HCT116 (cell line): ENCODE measurements around the gene MLEC. TPM values are rescaled to one million over a fixed set of nuclear protein-coding genes. Genes with fewer than 3 reads are reported as not detected.

Source experiments
- ATAC-seq: fragments of 200-7000 bp; cut with Tn5 transposase; 2 replicates; pipeline ENCODE4 v1.9.1; 2020; ENCODE audit warnings: mild to moderate bottlenecking, moderate library complexity
- BruUV-seq: library from RNA; stranded (reverse); fragments of 400-500 nt; replicated peaks from 2 replicates; lab custom pipeline; 2021; lab: Mats Ljungman, UMichigan
- CTCF ChIA-PET: fragments of 300-600 bp; sonication (Branson Sonifier 250); formaldehyde crosslinking; loops from one replicate; lab custom pipeline; 2021; ENCODE audit warnings: antibody characterized with exemption; lab: Charles Lee
- POLR2A ChIA-PET: fragments of 300-600, 350-600 bp; sonication (Branson Sonifier 250); formaldehyde crosslinking; loops from one replicate; lab custom pipeline; 2021; ENCODE audit warnings: antibody characterized with exemption; lab: Charles Lee
- RAD21 ChIA-PET, 2 experiments: fragments of 300-600 bp; sonication (Branson Sonifier 250); formaldehyde crosslinking; loops; one replicate each; lab custom pipeline; 2023; ENCODE audit warnings: low total read pairs in 2 of 2; ENCODE audit not compliant: uncharacterized antibody in 2 of 2, unreplicated experiment in 2 of 2, low non-redundant PET in 1 of 2; lab: Charles Lee
- DNase-seq: peaks from one replicate; pipeline ENCODE4 v3.0.0-alpha.2; 2010; ENCODE audit warnings: low read depth, low spot score
- H2AFZ ChIP-seq: fragments of 200-600 bp; shearing (Covaris generic), sonication (generic); 2 replicates; pipeline ENCODE4 v1.6.1; 2017; ENCODE audit warnings: low read depth, mixed run types, mixed read lengths, antibody characterized with exemption, low read length; ENCODE audit not compliant: poor library complexity, severe bottlenecking
- H3K27ac ChIP-seq: 2 replicates; pipeline ENCODE4 v1.5.1; 2012; ENCODE audit warnings: low read depth, low read length
- H3K27me3 ChIP-seq: fragments of 200-600 bp; sonication (generic); 2 replicates; pipeline ENCODE4 v1.6.1; 2016; ENCODE audit warnings: mixed run types, low read length, mixed read lengths; ENCODE audit not compliant: insufficient read depth
- H3K36me3 ChIP-seq, 2 experiments: fragments of 200-500 bp in 1 of 2; fragments of 200-600 bp in 1 of 2; sonication (Bioruptor generic) in 1 of 2; sonication (generic) in 1 of 2; 2 replicates each; pipeline versions ENCODE4 v1.5.1 to v1.6.1; 2014 to 2016; ENCODE audit warnings: low read length in 2 of 2, inconsistent platforms in 1 of 2, mixed read lengths in 1 of 2, mixed run types in 1 of 2; ENCODE audit not compliant: insufficient read depth in 2 of 2, control insufficient read depth in 1 of 2
- H3K4me1 ChIP-seq, 2 experiments: fragments of 200-600 bp in 1 of 2; sonication (generic) in 1 of 2; 2 replicates each; pipeline versions ENCODE4 v1.5.1 to v1.6.1; 2012 to 2017; ENCODE audit warnings: low read length in 2 of 2, inconsistent platforms in 1 of 2, mild to moderate bottlenecking in 1 of 2, mixed read lengths in 1 of 2, mixed run types in 1 of 2, moderate library complexity in 1 of 2; ENCODE audit not compliant: insufficient read depth in 2 of 2, control insufficient read depth in 1 of 2
- H3K4me2 ChIP-seq: fragments of 200-600 bp; sonication (generic); 2 replicates; pipeline ENCODE4 v1.6.1; 2017; ENCODE audit warnings: mixed run types, low read length, mixed read lengths
- H3K4me3 ChIP-seq, 2 experiments: fragments of 200-600 bp in 1 of 2; sonication (generic) in 1 of 2; replicated peaks in 1 of 2; 2 replicates each; pipeline ENCODE4 v1.5.1; 2011 to 2016; ENCODE audit warnings: low read length in 2 of 2, control low read depth in 1 of 2, low read depth in 1 of 2, mild to moderate bottlenecking in 1 of 2, mixed read lengths in 1 of 2, mixed run types in 1 of 2
- H3K79me2 ChIP-seq: fragments of 200-600 bp; sonication (generic); 2 replicates; pipeline ENCODE4 v1.6.1; 2017; ENCODE audit warnings: mild to moderate bottlenecking, mixed run types, low read length, moderate library complexity, mixed read lengths; ENCODE audit not compliant: insufficient read depth
- H3K9ac ChIP-seq: fragments of 200-600 bp; sonication (generic); 2 replicates; pipeline ENCODE4 v1.6.1; 2016; ENCODE audit warnings: low read length, mixed read lengths
- H3K9me2 ChIP-seq: fragments of 200-600 bp; sonication (generic), shearing (Covaris generic); 2 replicates; pipeline ENCODE4 v1.6.1; 2017; ENCODE audit warnings: mixed run types, mild to moderate bottlenecking, moderate library complexity; ENCODE audit not compliant: insufficient read depth
- H3K9me3 ChIP-seq, 2 experiments: fragments of 200-500 bp in 1 of 2; fragments of 200-600 bp in 1 of 2; sonication (Bioruptor generic) in 1 of 2; sonication (generic) in 1 of 2; 2 replicates each; pipeline ENCODE4 v1.6.1; 2014 to 2017; ENCODE audit warnings: low read length in 2 of 2, mixed read lengths in 2 of 2, inconsistent platforms in 1 of 2, low read depth in 1 of 2, mild to moderate bottlenecking in 1 of 2, mixed run types in 1 of 2, moderate library complexity in 1 of 2; ENCODE audit not compliant: control insufficient read depth in 1 of 2, insufficient read depth in 1 of 2
- H4K20me1 ChIP-seq: fragments of 200-600 bp; sonication (generic), shearing (Covaris generic); 2 replicates; pipeline ENCODE4 v1.6.1; 2017; ENCODE audit warnings: mixed run types, mild to moderate bottlenecking, moderate library complexity; ENCODE audit not compliant: insufficient read depth
- CEBPB ChIP-seq: IDR thresholded peaks from 2 replicates; pipeline ENCODE4 v1.6.1; 2012; ENCODE audit warnings: low read depth
- EGR1 ChIP-seq: IDR thresholded peaks from 2 replicates; pipeline ENCODE4 v1.6.1; 2012; ENCODE audit warnings: low read depth
- ELF1 ChIP-seq: IDR thresholded peaks from 2 replicates; pipeline ENCODE4 v1.6.1; 2012; ENCODE audit warnings: low read depth, borderline replicate concordance
- EZH2 ChIP-seq: fragments of 200-600 bp; sonication (generic); IDR thresholded peaks from 2 replicates; pipeline ENCODE4 v1.6.1; 2017; ENCODE audit warnings: antibody characterized with exemption, mixed run types
- JUND ChIP-seq: IDR thresholded peaks from 2 replicates; pipeline ENCODE4 v1.6.1; 2012
- POLR2A ChIP-seq: IDR thresholded peaks from 2 replicates; pipeline ENCODE4 v1.7.0; 2011; ENCODE audit warnings: borderline replicate concordance; ENCODE audit not compliant: insufficient read depth, insufficient read length; ENCODE audit errors: extremely low read depth
- SP1 ChIP-seq: IDR thresholded peaks from 2 replicates; pipeline ENCODE4 v1.6.1; 2012; ENCODE audit warnings: low read depth
- SRF ChIP-seq: IDR thresholded peaks from 2 replicates; pipeline ENCODE4 v1.6.1; 2012; ENCODE audit warnings: low read depth
- TCF7L2 ChIP-seq: IDR thresholded peaks from 2 replicates; pipeline ENCODE4 v1.7.0; 2011; ENCODE audit warnings: borderline replicate concordance, inconsistent platforms; ENCODE audit not compliant: insufficient read depth, insufficient read length; ENCODE audit errors: extremely low read depth
- ZFX ChIP-seq: fragments of 450-650 bp; IDR thresholded peaks from 2 replicates; pipeline ENCODE4 v1.6.1; 2017
- ZNF274 ChIP-seq: fragments of 200-500 bp; sonication (Bioruptor generic); IDR thresholded peaks from 2 replicates; pipeline ENCODE4 v1.6.1; 2014; ENCODE audit warnings: mild to moderate bottlenecking, low read depth, low read length, inconsistent platforms
- intact Hi-C: fragments of 100-400 bp; cut with micrococcal nuclease; formaldehyde crosslinking; loops from 2 replicates; pipeline ENCODE4 v1.10.0; 2022
- total RNA-seq: library from RNA; stranded (reverse); gene quantifications from one replicate; pipeline ENCODE4 v1.2.1, GENCODE V29; 2021; ENCODE audit not compliant: unreplicated experiment
- TF ChIP-seq, protein P1 (sequence below): IDR thresholded peaks from 2 replicates; pipeline ENCODE4 v1.6.1; 2012; ENCODE audit warnings: low read depth
- TF ChIP-seq, protein P2 (sequence below): IDR thresholded peaks from 2 replicates; pipeline ENCODE4 v1.6.1; 2012
- TF ChIP-seq, protein P3 (sequence below), 3 experiments: fragments of 200-600 bp in 1 of 3; sonication (generic) in 1 of 3; IDR thresholded peaks in 2 of 3; conservative IDR thresholded peaks in 1 of 3; 2 replicates each; pipeline ENCODE4 v1.5.1; 2012 to 2017; ENCODE audit warnings: low read depth in 2 of 3, low read length in 2 of 3, antibody characterized with exemption in 1 of 3, borderline replicate concordance in 1 of 3, control low read depth in 1 of 3, mild to moderate bottlenecking in 1 of 3, mixed read lengths in 1 of 3, mixed run types in 1 of 3, moderate library complexity in 1 of 3; ENCODE audit not compliant: insufficient read depth in 1 of 3

MLEC gene
- total RNA-seq, 1 experiment from 2014 or later, result 152 TPM

DNA sequence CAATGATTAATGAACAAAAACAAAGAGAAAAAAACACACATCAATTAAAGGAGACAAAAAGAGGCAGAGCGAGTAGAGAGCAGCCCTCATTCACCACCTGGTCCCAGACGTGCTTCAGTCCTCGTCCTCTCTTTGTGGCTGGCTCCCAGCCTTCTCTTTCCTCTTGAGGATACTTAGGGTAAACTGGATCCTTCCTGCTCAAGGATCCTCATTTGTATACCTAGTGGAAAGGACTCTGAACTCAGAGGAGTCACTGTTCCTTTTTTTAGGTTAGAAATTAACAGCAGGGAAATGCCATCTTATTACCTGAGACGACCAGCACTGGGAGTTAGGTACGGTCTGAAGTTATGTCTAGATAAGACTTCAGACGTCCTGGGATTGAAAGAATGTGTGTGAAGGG lies 9.7 kb downstream of the MLEC start (continued):
- TF ChIP-seq, protein P1, sequence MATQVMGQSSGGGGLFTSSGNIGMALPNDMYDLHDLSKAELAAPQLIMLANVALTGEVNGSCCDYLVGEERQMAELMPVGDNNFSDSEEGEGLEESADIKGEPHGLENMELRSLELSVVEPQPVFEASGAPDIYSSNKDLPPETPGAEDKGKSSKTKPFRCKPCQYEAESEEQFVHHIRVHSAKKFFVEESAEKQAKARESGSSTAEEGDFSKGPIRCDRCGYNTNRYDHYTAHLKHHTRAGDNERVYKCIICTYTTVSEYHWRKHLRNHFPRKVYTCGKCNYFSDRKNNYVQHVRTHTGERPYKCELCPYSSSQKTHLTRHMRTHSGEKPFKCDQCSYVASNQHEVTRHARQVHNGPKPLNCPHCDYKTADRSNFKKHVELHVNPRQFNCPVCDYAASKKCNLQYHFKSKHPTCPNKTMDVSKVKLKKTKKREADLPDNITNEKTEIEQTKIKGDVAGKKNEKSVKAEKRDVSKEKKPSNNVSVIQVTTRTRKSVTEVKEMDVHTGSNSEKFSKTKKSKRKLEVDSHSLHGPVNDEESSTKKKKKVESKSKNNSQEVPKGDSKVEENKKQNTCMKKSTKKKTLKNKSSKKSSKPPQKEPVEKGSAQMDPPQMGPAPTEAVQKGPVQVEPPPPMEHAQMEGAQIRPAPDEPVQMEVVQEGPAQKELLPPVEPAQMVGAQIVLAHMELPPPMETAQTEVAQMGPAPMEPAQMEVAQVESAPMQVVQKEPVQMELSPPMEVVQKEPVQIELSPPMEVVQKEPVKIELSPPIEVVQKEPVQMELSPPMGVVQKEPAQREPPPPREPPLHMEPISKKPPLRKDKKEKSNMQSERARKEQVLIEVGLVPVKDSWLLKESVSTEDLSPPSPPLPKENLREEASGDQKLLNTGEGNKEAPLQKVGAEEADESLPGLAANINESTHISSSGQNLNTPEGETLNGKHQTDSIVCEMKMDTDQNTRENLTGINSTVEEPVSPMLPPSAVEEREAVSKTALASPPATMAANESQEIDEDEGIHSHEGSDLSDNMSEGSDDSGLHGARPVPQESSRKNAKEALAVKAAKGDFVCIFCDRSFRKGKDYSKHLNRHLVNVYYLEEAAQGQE, result no peak
- TF ChIP-seq SP1, result no peak

DNA sequence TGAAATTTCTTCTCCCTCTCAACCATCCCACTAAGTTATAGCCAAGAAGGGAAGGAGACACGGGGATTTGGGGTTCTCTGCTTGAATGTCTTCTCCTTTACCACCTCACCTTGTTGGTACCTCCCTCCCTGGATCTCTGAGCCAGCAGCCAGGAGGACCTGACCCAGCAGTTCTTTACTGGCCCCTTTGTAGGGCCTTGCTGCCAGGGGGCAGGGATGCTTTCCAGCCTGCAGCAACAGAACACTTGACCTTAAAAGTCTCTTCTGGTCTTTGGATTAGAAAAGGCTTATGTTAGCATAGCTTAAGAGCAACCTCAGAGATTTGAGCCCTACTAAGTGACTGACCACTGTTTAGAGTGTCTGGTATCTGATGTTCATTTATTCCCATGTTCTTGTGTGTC lies 10.4 kb downstream of the MLEC start:
- no peak for ATAC-seq
- H3K79me2 ChIP-seq, result peaks cover 21% of the 10 kb centered on the region
- RAD21 ChIA-PET, result no interaction called here
- no peaks in the 10 kb centered on the region for H3K4me1 ChIP-seq
- H3K4me2 ChIP-seq, result no peak overlapping the region
- H4K20me1 ChIP-seq, result no peaks in the 10 kb centered on the region
- no peak overlapping the region for H3K4me3 ChIP-seq
- peaks cover 57 to 84% of the 10 kb centered on the region in 2 experiments for H3K36me3 ChIP-seq
- H2AFZ ChIP-seq, result no peak overlapping the region
- intact Hi-C loops, result no loop called here
- H3K9ac ChIP-seq, result no peak overlapping the region
- H3K27ac ChIP-seq, result no peak overlapping the region
- no peaks in the 10 kb centered on the region for H3K9me2 ChIP-seq
- POLR2A ChIA-PET, result interaction anchor here (1.2 kb wide), 1 partner anchor 116 kb away, joined by 3 read pairs; the partner anchor contains the start of gene POP5
- TF ChIP-seq, protein P1, result no peak
- TF ChIP-seq CEBPB, result no peak
- TF ChIP-seq SRF, result no peak
- TF ChIP-seq JUND, result no peak
- no peak for TF ChIP-seq ZNF274
- no peak for TF ChIP-seq POLR2A
- TF ChIP-seq EGR1, result no peak
- no peak for TF ChIP-seq TCF7L2
- TF ChIP-seq EZH2, result no peak
- TF ChIP-seq, protein P2, sequence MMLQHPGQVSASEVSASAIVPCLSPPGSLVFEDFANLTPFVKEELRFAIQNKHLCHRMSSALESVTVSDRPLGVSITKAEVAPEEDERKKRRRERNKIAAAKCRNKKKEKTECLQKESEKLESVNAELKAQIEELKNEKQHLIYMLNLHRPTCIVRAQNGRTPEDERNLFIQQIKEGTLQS, result no peak
- TF ChIP-seq ELF1, result no peak
- no peak for TF ChIP-seq ZFX
- TF ChIP-seq, protein P3, sequence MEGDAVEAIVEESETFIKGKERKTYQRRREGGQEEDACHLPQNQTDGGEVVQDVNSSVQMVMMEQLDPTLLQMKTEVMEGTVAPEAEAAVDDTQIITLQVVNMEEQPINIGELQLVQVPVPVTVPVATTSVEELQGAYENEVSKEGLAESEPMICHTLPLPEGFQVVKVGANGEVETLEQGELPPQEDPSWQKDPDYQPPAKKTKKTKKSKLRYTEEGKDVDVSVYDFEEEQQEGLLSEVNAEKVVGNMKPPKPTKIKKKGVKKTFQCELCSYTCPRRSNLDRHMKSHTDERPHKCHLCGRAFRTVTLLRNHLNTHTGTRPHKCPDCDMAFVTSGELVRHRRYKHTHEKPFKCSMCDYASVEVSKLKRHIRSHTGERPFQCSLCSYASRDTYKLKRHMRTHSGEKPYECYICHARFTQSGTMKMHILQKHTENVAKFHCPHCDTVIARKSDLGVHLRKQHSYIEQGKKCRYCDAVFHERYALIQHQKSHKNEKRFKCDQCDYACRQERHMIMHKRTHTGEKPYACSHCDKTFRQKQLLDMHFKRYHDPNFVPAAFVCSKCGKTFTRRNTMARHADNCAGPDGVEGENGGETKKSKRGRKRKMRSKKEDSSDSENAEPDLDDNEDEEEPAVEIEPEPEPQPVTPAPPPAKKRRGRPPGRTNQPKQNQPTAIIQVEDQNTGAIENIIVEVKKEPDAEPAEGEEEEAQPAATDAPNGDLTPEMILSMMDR (IDR thresholded peaks at IDR 0.05 in 2 of 3, conservative IDR thresholded peaks at IDR 0.05 in 1 of 3; ENCODE audit: borderline replicate concordance in 1 of 3, insufficient read depth in 1 of 3, low read depth in 2 of 3, low read length in 2 of 3), result no peak
- H3K27me3 ChIP-seq, result no peaks in the 10 kb centered on the region
- no TSS peak for BruUV-seq
- no peaks in the 10 kb centered on the region for H3K9me3 ChIP-seq
- no peak for DNase-seq
- CTCF ChIA-PET, result no interaction called here
